H1 (cell line): Measurements from ENCODE around the gene MPPED2. TPM values are rescaled to one million over a fixed set of nuclear protein-coding genes. Genes with fewer than 3 reads are reported as not detected.

Experiments used
- CTCF ChIA-PET: fragments of 300-600 bp; sonication (Branson Sonifier 250); formaldehyde crosslinking; loops from one replicate; lab custom pipeline; 2021; ENCODE audit not compliant: partially characterized antibody; lab: Charles Lee
- POLR2A ChIA-PET: fragments of 300-600 bp; sonication (Branson Sonifier 250); formaldehyde crosslinking; loops from one replicate; lab custom pipeline; 2021; ENCODE audit warnings: inconsistent platforms; ENCODE audit not compliant: partially characterized antibody; lab: Charles Lee
- DNase-seq, 2 experiments: peaks; one replicate each; pipeline versions ENCODE4 v3.0.0 to v3.0.0-alpha.2; 2010 to 2022; ENCODE audit warnings: low spot score in 2 of 2, low read depth in 1 of 2, mixed read lengths in 1 of 2
- FAIRE-seq: peaks from 2 replicates; lab custom pipeline; 2011; peaks lifted over from hg19 to GRCh38; lab: Jason Lieb, UNC
- H2AFZ ChIP-seq: 2 replicates; pipeline ENCODE4 v1.8.1; 2012; ENCODE audit warnings: low read length, inconsistent platforms
- H2AK5ac ChIP-seq: 2 replicates; pipeline ENCODE4 v1.6.1; 2013; ENCODE audit warnings: low read depth, low read length
- H2BK120ac ChIP-seq: replicated peaks from 2 replicates; pipeline ENCODE3; 2013; ENCODE audit warnings: low read depth, low read length, inconsistent platforms
- H2BK12ac ChIP-seq: 2 replicates; pipeline ENCODE4 v1.6.1; 2013; ENCODE audit warnings: low read depth, low read length
- H2BK15ac ChIP-seq: 2 replicates; pipeline ENCODE4 v1.6.1; 2013; ENCODE audit warnings: low read length
- H2BK20ac ChIP-seq: 2 replicates; pipeline ENCODE4 v1.6.1; 2013; ENCODE audit warnings: low read length
- H2BK5ac ChIP-seq: 2 replicates; pipeline ENCODE4 v1.6.1; 2013; ENCODE audit warnings: low read depth, low read length
- H3K14ac ChIP-seq: 2 replicates; pipeline ENCODE4 v1.6.1; 2013; ENCODE audit warnings: inconsistent platforms; ENCODE audit not compliant: insufficient read length
- H3K18ac ChIP-seq: 2 replicates; pipeline ENCODE4 v1.6.1; 2013; ENCODE audit warnings: low read length; ENCODE audit errors: extremely low read depth
- H3K23ac ChIP-seq: 2 replicates; pipeline ENCODE4 v1.6.1; 2013; ENCODE audit warnings: inconsistent platforms; ENCODE audit not compliant: insufficient read length
- H3K23me2 ChIP-seq: 2 replicates; pipeline ENCODE4 v1.6.1; 2013; ENCODE audit warnings: low read depth, low read length
- H3K27ac ChIP-seq: 2 replicates; pipeline ENCODE4 v1.6.1; 2011; ENCODE audit warnings: low read depth, low read length, inconsistent platforms
- H3K27me3 ChIP-seq, 4 experiments: replicated peaks in 1 of 4; 1 replicate in 1 of 4; 2 replicates in 3 of 4; pipeline versions ENCODE4 v1.6.1 to v1.8.1; 2011 to 2013; ENCODE audit warnings: low read length in 3 of 4, mild to moderate bottlenecking in 3 of 4, inconsistent platforms in 2 of 4, mixed read lengths in 2 of 4, moderate library complexity in 1 of 4; ENCODE audit not compliant: control insufficient read depth in 3 of 4, insufficient read depth in 3 of 4; ENCODE audit errors: extremely low read depth in 1 of 4
- H3K36me3 ChIP-seq, 4 experiments: 2 replicates each; pipeline versions ENCODE4 v1.6.1 to v1.8.1; 2011 to 2013; ENCODE audit warnings: mild to moderate bottlenecking in 4 of 4, low read length in 3 of 4, moderate library complexity in 2 of 4, control low read depth in 1 of 4, inconsistent platforms in 1 of 4; ENCODE audit not compliant: insufficient read depth in 4 of 4, control insufficient read depth in 2 of 4
- H3K4ac ChIP-seq: replicated peaks from 2 replicates; pipeline ENCODE3; 2013; ENCODE audit warnings: low read length, low read depth, mixed read lengths, inconsistent platforms; ENCODE audit not compliant: insufficient read length
- H3K4me1 ChIP-seq, 4 experiments: replicated peaks in 1 of 4; 1 replicate in 1 of 4; 2 replicates in 3 of 4; pipeline versions ENCODE4 v1.6.1 to v1.8.1; 2011 to 2013; ENCODE audit warnings: low read length in 3 of 4, inconsistent platforms in 2 of 4, mixed read lengths in 1 of 4; ENCODE audit not compliant: insufficient read depth in 4 of 4, control insufficient read depth in 3 of 4
- H3K4me2 ChIP-seq, 2 experiments: 2 replicates each; pipeline versions ENCODE4 v1.6.1 to v1.8.1; 2011 to 2013; ENCODE audit warnings: low read depth in 2 of 2, low read length in 2 of 2, control low read depth in 1 of 2, inconsistent platforms in 1 of 2, mild to moderate bottlenecking in 1 of 2; ENCODE audit not compliant: insufficient read depth in 1 of 2
- H3K4me3 ChIP-seq, 4 experiments: fragments of 200-600, 300-600 bp in 1 of 4; sonication (generic), shearing (Covaris generic), sonication (Bioruptor Twin) in 1 of 4; 2 replicates each; pipeline versions ENCODE4 v1.5.1 to v1.8.1; 2011 to 2016; ENCODE audit warnings: low read length in 4 of 4, low read depth in 3 of 4, control low read depth in 2 of 4, inconsistent platforms in 2 of 4, mild to moderate bottlenecking in 2 of 4, mixed read lengths in 1 of 4, moderate library complexity in 1 of 4; ENCODE audit not compliant: insufficient read depth in 2 of 4; ENCODE audit errors: extremely low read depth in 1 of 4
- H3K56ac ChIP-seq: replicated peaks from 2 replicates; pipeline ENCODE3; 2013; ENCODE audit warnings: low read depth, mild to moderate bottlenecking, mixed read lengths, low read length, inconsistent platforms; ENCODE audit not compliant: insufficient read length
- H3K79me1 ChIP-seq: 2 replicates; pipeline ENCODE4 v1.6.1; 2013; ENCODE audit warnings: low read depth, low read length, control low read depth
- H3K79me2 ChIP-seq, 2 experiments: 2 replicates each; pipeline versions ENCODE4 v1.6.1 to v1.8.1; 2012 to 2013; ENCODE audit warnings: low read length in 2 of 2, mild to moderate bottlenecking in 2 of 2, inconsistent platforms in 1 of 2; ENCODE audit not compliant: insufficient read depth in 2 of 2, control insufficient read depth in 1 of 2
- H3K9ac ChIP-seq, 4 experiments: replicated peaks in 1 of 4; 1 replicate in 1 of 4; 2 replicates in 3 of 4; pipeline versions ENCODE4 v1.6.1 to v1.8.1; 2011 to 2013; ENCODE audit warnings: low read depth in 3 of 4, low read length in 3 of 4, control low read depth in 2 of 4, mild to moderate bottlenecking in 2 of 4, moderate library complexity in 2 of 4, inconsistent platforms in 1 of 4; ENCODE audit errors: extremely low read depth in 1 of 4
- H3K9me3 ChIP-seq, 2 experiments: 2 replicates each; pipeline versions ENCODE4 v1.6.1 to v1.8.1; 2012 to 2013; ENCODE audit warnings: mild to moderate bottlenecking in 2 of 2, moderate library complexity in 2 of 2, control low read depth in 1 of 2, inconsistent platforms in 1 of 2, low read depth in 1 of 2, low read length in 1 of 2, mixed read lengths in 1 of 2; ENCODE audit not compliant: insufficient read depth in 2 of 2
- H4K20me1 ChIP-seq, 2 experiments: replicated peaks in 1 of 2; 2 replicates each; pipeline versions ENCODE3 to v1.8.1; 2011 to 2013; ENCODE audit warnings: inconsistent platforms in 2 of 2, low read length in 2 of 2, mild to moderate bottlenecking in 1 of 2; ENCODE audit not compliant: insufficient read depth in 2 of 2, control insufficient read depth in 1 of 2
- H4K5ac ChIP-seq: 2 replicates; pipeline ENCODE4 v1.6.1; 2013; ENCODE audit warnings: low read length, low read depth, mixed read lengths, inconsistent platforms; ENCODE audit not compliant: insufficient read length
- H4K8ac ChIP-seq: 2 replicates; pipeline ENCODE4 v1.8.0; 2013; ENCODE audit warnings: mild to moderate bottlenecking, moderate library complexity, low read length, inconsistent platforms; ENCODE audit not compliant: insufficient read depth; ENCODE audit errors: extremely low read depth
- H4K91ac ChIP-seq: replicated peaks from 2 replicates; pipeline ENCODE3; 2013; ENCODE audit warnings: low read length, mixed read lengths, inconsistent platforms; ENCODE audit not compliant: insufficient read length
- EGR1 ChIP-seq: IDR thresholded peaks from 2 replicates; pipeline ENCODE4 v1.6.1; 2011; ENCODE audit warnings: low read depth, low read length, borderline replicate concordance
- POU5F1 ChIP-seq: IDR thresholded peaks from 2 replicates; pipeline ENCODE4 v1.6.1; 2011; ENCODE audit warnings: low read depth, mild to moderate bottlenecking, low read length, moderate library complexity
- RBBP5 ChIP-seq: IDR thresholded peaks from 2 replicates; pipeline ENCODE4 v1.7.1; 2012; ENCODE audit warnings: low read depth, mild to moderate bottlenecking, inconsistent platforms, low read length, moderate library complexity, borderline replicate concordance
- SAP30 ChIP-seq: fragments of 300-600 bp; sonication (generic); IDR thresholded peaks from 2 replicates; pipeline ENCODE4 v1.7.1; 2012; ENCODE audit warnings: low read length, moderate library complexity, mild to moderate bottlenecking, inconsistent platforms; ENCODE audit not compliant: insufficient read depth, insufficient replicate concordance
- WGBS, 2 experiments: shearing (Covaris generic) in 1 of 2; methylation state at CpG; one replicate each; pipeline versions ENCODE4 v1.1.6 to v1.1.7; 2013 to 2015; ENCODE audit warnings: low lambda C conversion rate in 2 of 2, mixed read lengths in 2 of 2, inconsistent platforms in 1 of 2, low coverage in 1 of 2, missing lambda C conversion rate in 1 of 2; ENCODE audit not compliant: insufficient replicate concordance in 2 of 2, insufficient coverage in 1 of 2, insufficient read length in 1 of 2; ENCODE audit errors: extremely low coverage in 1 of 2, missing lambda C conversion rate in 1 of 2; 5-methylcytosine and 5-hydroxymethylcytosine counted together
- polyA plus RNA-seq, 7 experiments: library from polyadenylated mRNA; depleted of rRNA in 3 of 7; stranded (reverse) in 5 of 7; unstranded in 2 of 7; fragments of >200 nt in 5 of 7; fragments of 200-250 nt in 2 of 7; gene quantifications; 1 replicate in 5 of 7; 2 replicates in 1 of 7; 4 replicates in 1 of 7; pipeline versions ENCODE4 v1.2.1 to v1.2.3, GENCODE V29; 2011 to 2013; ENCODE audit warnings: missing spikeins in 2 of 7, mixed read lengths in 2 of 7
- total RNA-seq: library from RNA; stranded (reverse); fragmentation: NEBNext Ultra II Directional; extraction: Animal tissue kit (Norgen Biotek cat#: 25700); gene quantifications from 2 replicates; pipeline ENCODE4 v1.2.1, GENCODE V29; 2021

The MPPED2 gene
- total and polyA plus RNA-seq, 2 of the 8 experiments (the other 6 are each of a cell fraction or from before 2014, with no cell fraction given): 1.3 to 3.5 TPM

DNA sequence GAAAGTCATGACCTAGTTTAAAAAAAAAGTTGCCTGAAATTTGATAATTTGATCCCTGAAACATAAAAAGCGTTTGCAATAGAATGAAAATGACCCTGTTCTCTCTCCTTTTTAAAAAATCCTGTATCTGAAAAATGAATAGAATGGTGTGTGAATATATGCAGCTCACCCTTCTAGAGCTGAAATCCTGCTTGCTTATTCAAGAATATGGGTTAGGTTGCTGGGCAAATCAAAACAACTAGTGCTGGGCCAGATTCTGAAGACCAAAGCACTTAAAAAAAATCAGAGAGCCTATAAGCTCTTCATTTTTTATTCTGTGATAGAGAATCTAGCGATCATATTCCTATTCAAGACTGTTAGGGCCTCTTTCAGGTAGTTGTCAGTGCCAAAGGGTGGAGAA lies 131.6 kb downstream of the MPPED2 start:
- Histone ChIP-seq H3K27me3 (peaks cover 1 to 9% (median 4%) of the 10 kb centered on the region in 4 experiments; a peak in 5 of 7 replicates), H3K23ac (no peak overlapping the region), H3K36me3 (no peaks in the 10 kb centered on the region), H4K5ac (no peak overlapping the region), H3K4me3 (no peak overlapping the region), H2AFZ (no peak overlapping the region), H4K8ac (no peak overlapping the region), H4K20me1 (peaks cover 0 to 1% of the 10 kb centered on the region in 2 experiments), H3K27ac (no peak overlapping the region), H2BK5ac (no peak overlapping the region; the same call in 1 of the 2 replicates), H3K79me1 (no peaks in the 10 kb centered on the region), H2BK15ac (no peak overlapping the region), H2BK20ac (no peak overlapping the region), H3K9me3 (no peaks in the 10 kb centered on the region), H2BK12ac (no peak overlapping the region), H2BK120ac (no peak overlapping the region), H3K56ac (no peak overlapping the region), H3K23me2 (no peaks in the 10 kb centered on the region), H3K18ac (no peak overlapping the region), H3K4ac (no peak overlapping the region), H4K91ac (no peak overlapping the region), H3K14ac (no peak overlapping the region), H2AK5ac (no peak overlapping the region), H3K4me1 (peaks cover 8 to 30% (median 27%) of the 10 kb centered on the region in 4 experiments), H3K4me2 (no peak overlapping the region; a peak in 1 of 4 replicates), H3K79me2 (no peaks in the 10 kb centered on the region), H3K9ac (no peak overlapping the region)
- WGBS, 2 experiments: 75% methylated on average over 2 of the region's 2 CpGs; no CpG with 5 or more reads in 1 of the 2 experiments
- CTCF ChIA-PET: no interaction called here
- POLR2A ChIA-PET: no interaction called here
- FAIRE-seq (no peak), DNase-seq (no peak)
- TF ChIP-seq RBBP5 (no peak), POU5F1 (no peak), EGR1 (no peak), SAP30 (no peak)
